GM19193 (cell line): ENCODE results near the gene GMPPB.
A peak's percentile ranks its signal among the peaks of the same experiment; 100 is the strongest.

Source experiments
- POLR2A ChIP-seq: IDR thresholded peaks from 4 replicates; pipeline ENCODE4 v1.6.1; 2011; ENCODE audit not compliant: insufficient read depth, insufficient read length; ENCODE audit errors: extremely low read depth

GMPPB gene

GRCh38 chr3:49740427-49740826 is 16.7 kb upstream of the GMPPB start:
- TF ChIP-seq POLR2A, result no peak

DNA sequence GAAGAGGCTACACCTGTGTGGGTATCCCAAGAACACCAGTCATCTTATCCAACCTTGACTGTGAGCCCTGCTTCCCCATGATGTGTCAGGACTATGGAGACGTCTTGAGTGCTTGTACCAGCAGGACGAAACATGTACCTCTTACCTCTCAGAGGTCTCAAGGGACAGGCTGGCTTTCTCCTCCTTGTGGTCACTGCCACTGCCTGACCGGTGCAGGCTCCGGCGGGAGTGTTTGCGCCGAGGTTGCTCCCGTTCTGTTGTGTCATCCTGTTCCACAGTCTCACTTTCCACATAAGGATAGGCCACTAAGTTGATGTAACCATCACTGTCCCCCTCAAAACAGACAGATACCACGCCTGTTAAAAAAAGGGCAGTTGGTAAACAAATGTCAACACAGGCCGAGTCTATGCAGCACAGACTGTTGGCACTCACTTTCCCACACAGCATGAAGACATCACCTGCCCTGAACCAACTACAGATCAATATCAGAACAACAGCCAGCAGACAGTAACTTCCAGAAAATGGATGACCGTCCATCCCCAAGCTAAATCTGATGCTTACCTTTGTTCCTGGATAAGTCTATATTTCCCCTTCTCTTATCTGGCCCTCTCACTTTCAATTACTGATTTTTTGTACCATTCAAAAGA is 14.4 kb upstream of the GMPPB start:
- TF ChIP-seq POLR2A, result no peak

DNA sequence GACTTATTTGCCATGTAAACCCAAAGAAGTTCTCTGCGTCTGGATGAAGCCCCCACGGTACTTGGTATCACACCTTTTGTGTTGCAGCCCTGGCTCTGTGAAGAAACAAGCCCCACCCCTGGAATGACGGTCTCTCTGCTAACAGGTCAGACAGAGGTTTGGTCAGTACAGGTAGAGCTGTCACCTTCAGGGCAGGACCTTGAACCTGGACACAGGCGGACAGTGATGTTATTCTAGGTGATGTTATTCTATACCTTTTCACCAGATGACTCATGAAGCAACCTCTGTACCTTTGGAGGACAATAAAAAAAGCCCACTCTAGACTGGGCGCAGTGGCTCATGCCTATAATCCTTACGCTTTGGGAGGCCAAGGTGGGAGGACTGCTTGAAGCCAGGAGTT is 11.0 kb upstream of the GMPPB start:
- no peak for TF ChIP-seq POLR2A

DNA sequence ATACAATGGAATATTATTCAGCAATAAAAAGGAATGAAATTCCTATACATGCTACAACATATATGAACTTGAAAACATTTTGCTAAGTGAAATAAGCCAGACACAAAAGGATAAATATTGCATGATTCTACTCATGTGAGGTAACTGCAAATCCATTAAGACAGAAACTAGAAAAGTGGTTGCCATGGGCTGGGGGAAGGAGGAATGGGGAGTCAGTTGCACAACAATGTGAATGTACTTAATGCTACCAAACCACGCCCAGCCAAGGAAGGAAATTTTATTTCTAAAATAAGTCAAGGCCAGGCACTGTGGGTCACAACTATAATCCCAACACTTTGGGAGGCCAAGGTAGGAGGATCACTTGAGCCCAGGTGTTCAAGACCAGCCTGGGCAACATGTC is 9.8 kb upstream of the GMPPB start:
- no peak for TF ChIP-seq POLR2A

GRCh38 chr3:49732597-49732996 is 8.8 kb upstream of the GMPPB start:
- TF ChIP-seq POLR2A, result no peak

GRCh38 chr3:49729966-49730609 is 6.3 kb upstream of the GMPPB start:
- no peak for TF ChIP-seq POLR2A

GRCh38 chr3:49727924-49728361 is 4.2 kb upstream of the GMPPB start:
- no peak for TF ChIP-seq POLR2A

DNA sequence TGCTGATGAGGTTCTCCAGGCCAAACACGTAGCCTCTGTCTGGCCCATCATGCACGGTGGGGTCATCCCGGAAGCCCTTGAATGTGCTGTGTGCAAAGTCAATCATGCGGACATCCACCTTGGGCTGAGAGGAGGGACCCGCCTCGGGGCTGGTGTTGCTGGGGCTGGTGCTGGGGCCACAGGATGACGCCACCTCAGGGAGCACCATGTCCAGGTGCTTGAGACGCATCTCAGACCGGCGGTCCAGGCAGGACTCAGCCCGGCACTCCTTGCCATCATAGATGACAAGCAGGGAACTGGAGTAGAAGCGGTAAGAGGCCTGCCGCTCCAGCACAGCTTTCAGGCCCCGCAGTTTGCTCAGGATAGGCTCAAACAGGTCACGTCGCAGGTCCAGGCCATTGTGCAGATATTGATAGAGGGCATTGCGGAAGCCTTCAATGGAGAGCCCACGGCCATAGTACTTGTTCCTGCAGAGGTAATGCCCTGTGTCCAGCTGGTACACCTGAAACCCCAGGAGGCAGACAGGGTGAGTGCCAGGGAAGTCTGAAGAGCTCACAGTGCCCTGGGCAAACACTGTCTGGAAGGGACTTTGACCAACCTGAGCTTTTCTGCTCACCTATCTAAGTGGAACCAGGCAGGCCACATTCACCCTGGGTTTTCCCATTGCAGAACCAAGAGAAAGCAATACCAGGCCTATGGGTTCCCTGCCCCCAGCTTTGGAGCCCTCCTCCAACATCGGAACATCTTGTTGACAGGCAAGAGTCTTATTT is 3.6 kb upstream of the GMPPB start:
- TF ChIP-seq POLR2A, result no peak

GRCh38 chr3:49725906-49726681 is 2.3 kb upstream of the GMPPB start:
- TF ChIP-seq POLR2A, result no peak

DNA sequence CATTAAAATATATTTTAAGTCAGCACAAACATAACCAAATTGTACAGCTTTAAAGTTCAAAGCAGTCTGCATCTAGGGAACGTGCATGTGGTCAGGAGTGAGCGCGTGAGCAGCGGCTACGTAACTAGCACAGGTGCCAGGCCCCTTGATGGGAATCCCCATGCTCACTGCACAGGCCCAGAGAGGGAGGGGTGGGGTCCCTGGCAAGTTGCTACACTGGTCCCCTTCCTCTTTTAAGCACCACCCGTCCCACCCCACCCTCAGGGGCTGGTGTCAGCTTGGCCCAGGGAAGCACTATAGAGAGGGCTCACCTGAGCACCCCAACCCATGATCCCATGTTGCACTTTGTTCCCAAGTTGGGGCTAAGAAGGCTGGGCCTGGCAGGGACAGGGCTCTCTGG is 835 bp upstream of the GMPPB start:
- no peak for TF ChIP-seq POLR2A

- TF ChIP-seq POLR2A, result no peak
These were observed 489 bp downstream of the GMPPB start for GRCh38 chr3:49723296-49723627.

DNA sequence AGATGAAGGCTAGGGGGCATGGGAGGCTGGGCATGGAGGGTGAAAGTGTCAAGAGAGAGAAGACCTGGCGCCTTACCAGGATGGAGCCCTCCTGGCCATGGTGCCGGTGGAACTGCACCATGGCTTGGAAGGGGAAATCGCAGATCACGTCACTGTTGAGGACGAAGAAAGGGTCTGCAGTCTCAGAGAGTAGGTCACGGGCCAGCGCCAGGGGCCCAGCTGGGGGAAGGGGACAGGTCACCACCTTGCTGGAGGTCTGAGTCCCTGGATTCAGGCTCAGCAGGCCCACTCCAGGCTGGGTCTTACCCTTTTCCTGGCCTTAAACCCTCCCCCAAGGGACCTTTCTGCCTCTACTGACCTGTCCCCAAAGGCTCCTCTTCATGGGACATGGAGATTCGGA is 855 bp downstream of the GMPPB start:
- TF ChIP-seq POLR2A, result no peak

DNA sequence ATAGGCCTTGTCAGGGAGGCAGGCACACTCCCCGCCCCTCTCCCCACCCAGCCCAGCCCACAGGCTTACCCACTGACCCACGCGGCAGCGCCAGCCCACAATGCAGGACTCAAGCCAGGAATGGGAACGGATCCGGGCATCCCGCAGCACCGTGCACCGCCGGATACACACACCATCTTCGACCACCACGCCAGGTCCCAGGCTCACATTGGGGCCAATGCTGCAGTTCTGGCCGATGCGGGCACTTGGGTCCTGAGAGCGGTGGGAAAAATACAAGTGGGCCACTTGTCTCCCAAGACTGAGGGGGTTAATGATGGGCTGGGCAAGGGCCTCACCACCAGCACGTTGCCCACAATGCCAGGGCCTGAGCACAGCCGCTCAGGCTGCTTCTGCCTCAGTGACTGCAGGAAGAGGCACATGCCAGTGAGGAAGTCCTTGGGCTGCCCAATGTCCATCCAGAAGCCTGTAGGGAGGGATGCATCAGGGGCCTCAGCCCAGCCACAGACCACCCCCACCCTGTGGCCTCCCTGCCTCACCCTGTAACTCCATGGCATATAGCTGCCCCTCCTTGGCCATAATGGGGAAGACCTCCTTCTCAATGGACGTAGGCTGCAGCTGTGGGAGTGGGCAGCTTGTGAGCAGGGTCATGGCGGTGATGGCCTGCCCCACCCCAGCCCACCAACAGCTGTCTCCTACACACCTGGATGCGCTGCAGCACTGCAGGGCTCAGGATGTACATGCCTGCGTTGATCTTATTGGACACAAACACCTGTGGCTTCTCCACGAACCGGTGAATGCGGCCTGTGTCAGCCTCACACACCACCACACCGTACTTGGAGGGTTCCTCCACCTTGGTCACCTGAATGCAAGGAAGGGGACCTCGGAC is 1.6 kb downstream of the GMPPB start:
- peak; percentile 31 for TF ChIP-seq POLR2A

- no peak for TF ChIP-seq POLR2A
These were observed 2.2 kb downstream of the GMPPB start for GRCh38 chr3:49721596-49721895.

DNA sequence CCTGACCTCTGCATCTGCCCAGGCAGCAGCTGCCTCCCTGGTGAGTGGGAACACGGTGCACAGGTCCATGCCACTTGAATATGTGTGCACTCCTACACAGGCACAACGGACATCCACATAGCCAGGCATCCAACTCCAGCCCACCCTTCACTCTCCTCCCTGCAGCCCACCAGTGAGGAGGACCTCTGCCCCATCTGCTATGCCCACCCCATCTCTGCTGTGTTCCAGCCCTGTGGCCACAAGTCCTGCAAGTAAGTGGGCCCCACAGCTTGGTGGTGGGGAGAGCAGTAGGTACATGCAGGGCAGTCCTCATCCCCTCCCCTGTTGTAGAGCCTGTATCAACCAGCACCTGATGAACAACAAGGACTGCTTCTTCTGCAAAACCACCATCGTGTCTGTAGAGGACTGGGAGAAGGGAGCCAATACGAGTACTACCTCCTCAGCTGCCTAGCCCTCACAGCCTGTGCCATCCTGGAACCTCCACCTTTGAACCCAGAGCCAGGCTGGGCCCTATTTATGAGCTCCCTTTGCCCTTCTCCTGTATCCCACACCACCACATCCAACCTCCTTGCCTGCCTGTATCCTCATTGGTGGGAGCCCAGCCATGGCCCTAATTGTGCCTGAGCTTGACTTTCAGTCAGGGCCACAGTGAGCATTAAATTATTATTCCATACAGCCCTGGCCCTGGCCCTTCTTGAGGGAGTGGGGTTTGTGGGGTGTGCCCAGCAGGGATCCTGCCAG is 2.7 kb downstream of the GMPPB start:
- TF ChIP-seq POLR2A, result no peak
